SH-SY5Y (cell line): ENCODE measurements around the gene AOPEP.

Experiments
- GATA2 ChIP-seq: IDR thresholded peaks from 2 replicates; pipeline ENCODE4 v1.6.1; 2011; ENCODE audit warnings: mild to moderate bottlenecking, low read depth, low read length
- GATA3 ChIP-seq: IDR thresholded peaks from 2 replicates; pipeline ENCODE4 v1.6.1; 2011; ENCODE audit warnings: low read depth, mild to moderate bottlenecking, low read length, moderate library complexity

GRCh38 chr9:94922098-94922607 lies 195.7 kb downstream of the AOPEP start:
- TF ChIP-seq GATA2 (no peak), GATA3 (no peak)
